OCI-LY3 (cell line): ENCODE results near the gene DIP2C.

Experiments
- H2AFZ ChIP-seq: fragments of 200-600, 300-600 bp; shearing (Covaris generic); 2 replicates; pipeline ENCODE4 v1.6.0; 2014; ENCODE audit warnings: antibody characterized with exemption, low read depth, low read length
- H3K27ac ChIP-seq: fragments of 200-600, 300-600 bp; sonication (generic); 2 replicates; pipeline ENCODE4 v1.5.1; 2014; ENCODE audit warnings: mild to moderate bottlenecking, low read length, moderate library complexity, mixed read lengths
- H3K27me3 ChIP-seq: fragments of 200-600, 300-600 bp; sonication (generic); 2 replicates; pipeline ENCODE4 v1.6.1; 2014; ENCODE audit warnings: low read depth, low read length, mixed read lengths
- H3K36me3 ChIP-seq: fragments of 200-600, 300-600 bp; sonication (generic); replicated peaks from 2 replicates; pipeline ENCODE3; 2014; ENCODE audit warnings: low read depth, low read length, mixed read lengths
- H3K4me1 ChIP-seq: fragments of 300-600, 200-600 bp; sonication (generic); 2 replicates; pipeline ENCODE4 v1.6.1; 2014; ENCODE audit warnings: low read length, mixed read lengths
- H3K4me2 ChIP-seq: fragments of 200-600, 300-600 bp; sonication (generic); 2 replicates; pipeline ENCODE4 v1.6.1; 2014; ENCODE audit warnings: low read length, mixed read lengths
- H3K4me3 ChIP-seq: fragments of 300-600, 200-600 bp; sonication (generic); 2 replicates; pipeline ENCODE4 v1.5.1; 2014; ENCODE audit warnings: antibody characterized with exemption, mild to moderate bottlenecking, low read length, moderate library complexity
- H3K79me2 ChIP-seq: fragments of 300-600, 200-600 bp; shearing (Covaris generic); 2 replicates; pipeline ENCODE4 v1.6.1; 2014; ENCODE audit warnings: mild to moderate bottlenecking, low read length, mixed read lengths
- H3K9ac ChIP-seq: fragments of 300-600, 200-600 bp; shearing (Covaris generic); 2 replicates; pipeline ENCODE4 v1.6.0; 2014; ENCODE audit warnings: mild to moderate bottlenecking, low read length, moderate library complexity
- H3K9me3 ChIP-seq: fragments of 200-600, 300-600 bp; shearing (Covaris generic); 2 replicates; pipeline ENCODE4 v1.6.1; 2014; ENCODE audit warnings: low read length, mixed read lengths; ENCODE audit not compliant: insufficient read depth
- H4K20me1 ChIP-seq: fragments of 200-600, 300-600 bp; sonication (generic); 2 replicates; pipeline ENCODE4 v1.6.1; 2016; ENCODE audit warnings: low read length, mixed read lengths; ENCODE audit not compliant: insufficient read depth
- EZH2phosphoT487 ChIP-seq: fragments of 200-600 bp; shearing (Covaris generic); IDR thresholded peaks from 2 replicates; pipeline ENCODE4 v1.6.1; 2018; ENCODE audit warnings: antibody characterized with exemption, mixed run types, low read depth
- TF ChIP-seq, protein P1 (sequence below): fragments of 200-600, 300-600 bp; sonication (generic); IDR thresholded peaks from 2 replicates; pipeline ENCODE4 v1.5.1; 2014; ENCODE audit warnings: antibody characterized with exemption, low read length, low read depth

Gene DIP2C

DNA sequence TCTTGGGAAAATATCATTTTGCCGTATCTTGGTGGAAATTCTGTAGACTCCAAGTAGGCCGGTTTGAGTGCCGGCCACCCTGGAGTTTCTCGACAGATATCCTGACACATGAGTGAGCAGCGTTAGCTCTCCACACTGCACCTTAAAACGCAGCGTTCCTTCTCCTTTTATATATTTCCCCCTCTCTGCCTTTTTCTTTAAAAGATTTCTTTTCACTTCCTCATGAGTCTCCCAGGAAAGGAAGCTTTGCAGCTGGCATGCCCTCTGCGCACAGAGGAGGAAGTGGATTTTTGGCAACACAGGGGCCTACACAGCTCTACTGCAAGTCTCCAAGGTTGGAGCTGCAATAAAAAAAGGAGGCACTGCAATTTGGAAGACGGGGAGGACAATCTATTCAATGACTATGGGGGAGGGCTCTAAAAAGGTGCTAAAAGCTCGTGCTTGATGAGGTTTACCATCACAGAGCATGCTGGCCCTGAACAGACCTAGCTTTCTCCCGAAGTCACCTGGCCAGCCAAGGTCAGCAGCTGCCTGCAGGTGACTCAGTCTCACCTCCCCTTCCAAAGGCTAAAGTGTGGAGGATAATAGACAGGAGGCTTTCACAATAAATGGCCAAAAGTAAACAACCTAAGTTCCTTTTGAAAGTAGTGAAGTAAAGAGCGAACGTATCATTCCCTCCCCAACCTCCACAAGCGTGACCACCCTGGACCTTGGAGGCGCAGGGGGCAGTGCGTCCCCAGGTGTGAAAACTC, 301.4 kb downstream of the DIP2C start:
- no peak for TF ChIP-seq EZH2phosphoT487
- TF ChIP-seq, protein P1, sequence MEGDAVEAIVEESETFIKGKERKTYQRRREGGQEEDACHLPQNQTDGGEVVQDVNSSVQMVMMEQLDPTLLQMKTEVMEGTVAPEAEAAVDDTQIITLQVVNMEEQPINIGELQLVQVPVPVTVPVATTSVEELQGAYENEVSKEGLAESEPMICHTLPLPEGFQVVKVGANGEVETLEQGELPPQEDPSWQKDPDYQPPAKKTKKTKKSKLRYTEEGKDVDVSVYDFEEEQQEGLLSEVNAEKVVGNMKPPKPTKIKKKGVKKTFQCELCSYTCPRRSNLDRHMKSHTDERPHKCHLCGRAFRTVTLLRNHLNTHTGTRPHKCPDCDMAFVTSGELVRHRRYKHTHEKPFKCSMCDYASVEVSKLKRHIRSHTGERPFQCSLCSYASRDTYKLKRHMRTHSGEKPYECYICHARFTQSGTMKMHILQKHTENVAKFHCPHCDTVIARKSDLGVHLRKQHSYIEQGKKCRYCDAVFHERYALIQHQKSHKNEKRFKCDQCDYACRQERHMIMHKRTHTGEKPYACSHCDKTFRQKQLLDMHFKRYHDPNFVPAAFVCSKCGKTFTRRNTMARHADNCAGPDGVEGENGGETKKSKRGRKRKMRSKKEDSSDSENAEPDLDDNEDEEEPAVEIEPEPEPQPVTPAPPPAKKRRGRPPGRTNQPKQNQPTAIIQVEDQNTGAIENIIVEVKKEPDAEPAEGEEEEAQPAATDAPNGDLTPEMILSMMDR, result no peak
- no peak overlapping the region for H3K27ac ChIP-seq
- H3K4me3 ChIP-seq, result no peak overlapping the region
- no peak overlapping the region for H3K4me2 ChIP-seq
- H2AFZ ChIP-seq, result no peak overlapping the region
- no peaks in the 10 kb centered on the region for H3K79me2 ChIP-seq
- H3K9ac ChIP-seq, result no peak overlapping the region
- H3K36me3 ChIP-seq, result no peaks in the 10 kb centered on the region
- no peaks in the 10 kb centered on the region for H3K27me3 ChIP-seq
- H3K9me3 ChIP-seq, result no peaks in the 10 kb centered on the region
- no peaks in the 10 kb centered on the region for H4K20me1 ChIP-seq
- H3K4me1 ChIP-seq, result no peaks in the 10 kb centered on the region

DNA sequence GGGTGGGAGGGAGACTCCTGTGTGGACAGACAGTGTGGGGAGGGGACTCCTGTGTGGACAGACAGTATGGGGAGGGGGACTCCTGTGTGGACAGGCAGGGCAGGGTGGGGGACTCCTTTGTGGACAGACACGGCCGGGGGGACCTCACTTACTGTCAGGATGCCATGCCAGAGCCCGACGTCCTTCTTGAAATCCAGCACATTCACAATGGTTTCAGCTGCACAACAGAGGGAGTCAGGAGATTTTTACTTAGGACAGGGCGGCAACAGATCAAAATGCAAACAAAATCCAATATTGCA, 301.9 kb downstream of the DIP2C start:
- no peaks in the 10 kb centered on the region for H3K9me3 ChIP-seq
- no peaks in the 10 kb centered on the region for H3K36me3 ChIP-seq
- H3K79me2 ChIP-seq, result no peaks in the 10 kb centered on the region
- no peak overlapping the region for H3K9ac ChIP-seq
- no peak overlapping the region for H2AFZ ChIP-seq
- H3K27me3 ChIP-seq, result no peaks in the 10 kb centered on the region
- no peak overlapping the region for H3K4me2 ChIP-seq
- H3K4me1 ChIP-seq, result no peaks in the 10 kb centered on the region
- TF ChIP-seq EZH2phosphoT487, result no peak
- TF ChIP-seq, protein P1, result no peak
- H3K4me3 ChIP-seq, result no peak overlapping the region
- no peaks in the 10 kb centered on the region for H4K20me1 ChIP-seq
- no peak overlapping the region for H3K27ac ChIP-seq

DNA sequence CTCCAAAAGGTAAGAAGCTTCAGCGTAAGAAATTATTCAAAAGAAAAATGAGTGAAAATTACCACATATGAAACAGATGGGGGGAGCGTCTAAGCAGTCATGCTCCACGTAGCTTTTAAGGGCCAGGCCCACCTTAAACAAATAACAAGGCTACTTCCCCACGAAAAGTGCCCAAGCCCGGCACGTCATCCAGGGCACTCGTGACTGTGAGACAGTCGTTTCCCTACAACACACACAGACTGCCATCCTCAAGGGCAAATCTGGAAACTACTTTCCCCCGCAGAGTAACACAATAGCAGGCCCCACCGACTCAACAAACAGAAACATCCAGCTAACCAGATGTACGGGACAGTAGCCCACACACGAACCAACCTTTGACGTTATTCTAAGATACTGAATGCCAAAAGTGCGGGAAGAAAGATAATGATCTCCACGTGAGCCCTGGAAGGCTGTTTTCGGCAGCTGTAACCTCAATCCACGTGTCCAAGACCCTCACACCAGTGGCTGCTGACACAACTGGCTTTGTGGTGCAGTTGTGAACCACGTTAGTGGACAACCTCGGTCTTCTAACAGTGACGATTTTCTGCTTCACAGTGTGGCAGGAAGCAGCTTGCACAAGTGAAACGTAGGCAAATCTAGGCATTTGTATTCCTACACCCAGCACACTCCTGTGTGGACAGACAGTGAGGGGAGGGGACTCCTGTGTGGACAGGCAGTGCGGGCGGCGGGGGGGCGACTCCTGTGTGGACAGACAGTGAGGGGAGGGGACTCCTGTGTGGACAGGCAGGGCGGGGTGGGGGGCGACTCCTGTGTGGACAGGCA, 302.5 kb downstream of the DIP2C start:
- H3K36me3 ChIP-seq, result no peaks in the 10 kb centered on the region

More for the DNA sequence above, 302.5 kb downstream of the DIP2C start:
- no peak for TF ChIP-seq EZH2phosphoT487
- TF ChIP-seq, protein P1, result no peak
- no peak overlapping the region for H3K4me2 ChIP-seq
- H3K27ac ChIP-seq, result no peak overlapping the region
- H3K79me2 ChIP-seq, result no peaks in the 10 kb centered on the region
- H3K4me3 ChIP-seq, result no peak overlapping the region
- H3K9ac ChIP-seq, result no peak overlapping the region
- H3K4me1 ChIP-seq, result no peaks in the 10 kb centered on the region
- H3K9me3 ChIP-seq, result no peaks in the 10 kb centered on the region
- no peaks in the 10 kb centered on the region for H4K20me1 ChIP-seq
- no peak overlapping the region for H2AFZ ChIP-seq
- H3K27me3 ChIP-seq, result no peaks in the 10 kb centered on the region
